ENCODE measurements around the gene PROX2. TPM values are rescaled to one million over a fixed set of nuclear protein-coding genes. Genes with fewer than 3 reads are reported as not detected.

The PROX2 gene
- total RNA-seq, 1 experiment from 2014 or later: not detected

DNA sequence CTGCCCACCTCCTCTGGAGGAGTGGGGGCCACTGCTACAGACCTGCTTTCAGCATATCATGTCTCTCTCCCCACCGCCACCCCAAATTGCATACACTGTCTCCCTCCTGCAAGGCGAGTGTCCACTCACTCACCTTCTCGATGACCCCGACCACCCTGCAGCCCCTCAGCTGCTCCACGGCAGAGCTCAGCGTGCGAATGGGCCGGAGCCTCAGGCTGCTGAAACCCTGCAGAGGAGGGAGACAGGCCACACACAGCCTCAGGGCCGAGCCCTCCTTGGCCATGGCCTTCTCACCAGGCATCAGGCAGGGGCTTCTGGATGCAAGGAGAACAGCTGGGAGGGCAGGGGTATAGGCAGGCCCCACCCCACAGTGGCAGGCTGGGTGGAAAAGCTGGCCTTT is 42.4 kb upstream of the PROX2 start:
- H3K27me3 Mint-ChIP-seq (ENCODE audit: unreplicated experiment): no peaks in the 10 kb centered on the region
- TF ChIP-seq, protein P1, sequence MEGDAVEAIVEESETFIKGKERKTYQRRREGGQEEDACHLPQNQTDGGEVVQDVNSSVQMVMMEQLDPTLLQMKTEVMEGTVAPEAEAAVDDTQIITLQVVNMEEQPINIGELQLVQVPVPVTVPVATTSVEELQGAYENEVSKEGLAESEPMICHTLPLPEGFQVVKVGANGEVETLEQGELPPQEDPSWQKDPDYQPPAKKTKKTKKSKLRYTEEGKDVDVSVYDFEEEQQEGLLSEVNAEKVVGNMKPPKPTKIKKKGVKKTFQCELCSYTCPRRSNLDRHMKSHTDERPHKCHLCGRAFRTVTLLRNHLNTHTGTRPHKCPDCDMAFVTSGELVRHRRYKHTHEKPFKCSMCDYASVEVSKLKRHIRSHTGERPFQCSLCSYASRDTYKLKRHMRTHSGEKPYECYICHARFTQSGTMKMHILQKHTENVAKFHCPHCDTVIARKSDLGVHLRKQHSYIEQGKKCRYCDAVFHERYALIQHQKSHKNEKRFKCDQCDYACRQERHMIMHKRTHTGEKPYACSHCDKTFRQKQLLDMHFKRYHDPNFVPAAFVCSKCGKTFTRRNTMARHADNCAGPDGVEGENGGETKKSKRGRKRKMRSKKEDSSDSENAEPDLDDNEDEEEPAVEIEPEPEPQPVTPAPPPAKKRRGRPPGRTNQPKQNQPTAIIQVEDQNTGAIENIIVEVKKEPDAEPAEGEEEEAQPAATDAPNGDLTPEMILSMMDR (IDR thresholded peaks at IDR 0.05; ENCODE audit: unreplicated experiment): no peak
- intact Hi-C loops (cut with micrococcal nuclease; ENCODE audit: unreplicated experiment): no loop called here
- H3K9me3 Mint-ChIP-seq (ENCODE audit: low read depth, unreplicated experiment): no peaks in the 10 kb centered on the region
- DNase-seq: no peak
- no peak overlapping the region for H3K27ac Mint-ChIP-seq (ENCODE audit: unreplicated experiment)
- no peak overlapping the region for H3K4me3 Mint-ChIP-seq (ENCODE audit: low read depth, unreplicated experiment)
- CTCF ChIA-PET: no interaction called here
- no TSS peak for BruUV-seq (replicated peaks)
- peaks cover 10% of the 10 kb centered on the region for H3K36me3 Mint-ChIP-seq (ENCODE audit: insufficient read depth, unreplicated experiment)
- H3K4me1 Mint-ChIP-seq (ENCODE audit: low read depth, unreplicated experiment): no peaks in the 10 kb centered on the region

DNA sequence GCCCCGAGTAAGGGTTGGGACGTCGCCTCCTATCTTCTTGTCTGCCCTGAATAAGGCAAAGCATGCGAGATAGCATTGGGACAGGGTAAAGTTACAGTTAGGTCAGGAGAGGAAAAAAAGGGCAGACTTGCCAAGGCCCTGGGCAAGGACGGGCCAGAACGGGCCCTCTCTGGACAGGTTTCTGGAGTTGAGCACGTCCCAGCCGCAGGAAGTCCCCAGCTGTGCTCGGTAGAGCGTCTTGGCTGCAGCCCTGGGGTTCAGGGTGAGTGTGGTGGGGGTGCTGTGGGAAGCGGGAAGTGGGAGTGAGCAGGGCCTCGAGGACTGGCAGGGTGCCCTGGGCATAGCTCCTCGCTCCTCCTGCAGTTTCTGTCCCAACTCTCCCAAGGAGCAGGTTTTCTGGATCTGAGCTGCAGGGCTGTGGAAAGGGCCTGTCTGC is 41.7 kb upstream of the PROX2 start:
- intact Hi-C loops (cut with micrococcal nuclease; ENCODE audit: unreplicated experiment): no loop called here
- H3K9me3 Mint-ChIP-seq (ENCODE audit: low read depth, unreplicated experiment): no peaks in the 10 kb centered on the region
- no TSS peak for BruUV-seq (replicated peaks)
- no peak overlapping the region for H3K27ac Mint-ChIP-seq (ENCODE audit: unreplicated experiment)
- no peak for DNase-seq
- peaks cover 4% of the 10 kb centered on the region for H3K36me3 Mint-ChIP-seq (ENCODE audit: insufficient read depth, unreplicated experiment)
- no peaks in the 10 kb centered on the region for H3K27me3 Mint-ChIP-seq (ENCODE audit: unreplicated experiment)
- TF ChIP-seq, protein P1 (IDR thresholded peaks at IDR 0.05; ENCODE audit: unreplicated experiment): no peak
- H3K4me1 Mint-ChIP-seq (ENCODE audit: low read depth, unreplicated experiment): no peaks in the 10 kb centered on the region
- CTCF ChIA-PET: no interaction called here
- H3K4me3 Mint-ChIP-seq (ENCODE audit: low read depth, unreplicated experiment): no peak overlapping the region

DNA sequence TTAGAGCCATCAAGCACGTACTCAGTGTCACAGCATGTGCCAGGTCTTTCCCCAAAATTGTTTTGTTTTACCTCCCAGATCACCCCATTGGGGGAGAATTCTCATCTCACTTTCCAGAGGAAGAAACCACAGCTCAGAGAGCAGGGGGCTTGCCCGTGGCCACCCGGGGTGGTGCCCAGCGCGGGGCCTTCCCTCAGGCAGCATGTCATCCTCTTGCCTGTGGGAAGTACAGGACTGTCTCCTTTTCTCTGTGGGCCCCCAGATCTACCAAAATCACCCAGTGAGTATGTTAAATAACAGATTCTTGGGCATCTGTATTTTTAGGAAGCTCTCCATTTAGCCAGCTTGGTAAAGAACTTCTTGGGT is 41.2 kb upstream of the PROX2 start:
- H3K27me3 Mint-ChIP-seq (ENCODE audit: unreplicated experiment): no peaks in the 10 kb centered on the region
- intact Hi-C loops (cut with micrococcal nuclease; ENCODE audit: unreplicated experiment): no loop called here

DNA sequence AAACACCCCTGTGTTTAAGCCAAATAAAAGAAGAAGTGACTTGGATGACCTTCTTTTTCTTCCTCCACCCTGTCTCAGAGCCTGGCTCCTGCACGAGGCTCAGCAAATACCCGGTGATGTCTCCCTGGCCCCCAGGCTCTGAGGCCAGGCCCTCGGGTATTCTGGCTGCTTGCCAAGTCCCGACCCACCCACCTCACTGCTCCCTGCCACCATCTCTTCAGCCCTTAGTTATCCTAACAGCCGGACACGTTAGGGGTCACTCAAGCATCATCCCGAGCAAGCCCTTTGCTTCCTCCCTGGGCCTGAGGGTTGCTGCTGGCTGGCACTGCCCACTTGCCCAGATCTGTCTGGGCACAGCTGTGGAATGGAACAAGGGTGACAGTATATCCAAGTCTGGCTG is 39.9 kb upstream of the PROX2 start:
- BruUV-seq (replicated peaks): no TSS peak
- H3K36me3 Mint-ChIP-seq (ENCODE audit: insufficient read depth, unreplicated experiment): no peaks in the 10 kb centered on the region
- no peak overlapping the region for H3K4me3 Mint-ChIP-seq (ENCODE audit: low read depth, unreplicated experiment)
- no peaks in the 10 kb centered on the region for H3K9me3 Mint-ChIP-seq (ENCODE audit: low read depth, unreplicated experiment)
- intact Hi-C loops (cut with micrococcal nuclease; ENCODE audit: unreplicated experiment): no loop called here
- no peak for DNase-seq
- TF ChIP-seq, protein P1 (IDR thresholded peaks at IDR 0.05; ENCODE audit: unreplicated experiment): no peak
- CTCF ChIA-PET: no interaction called here
- H3K27ac Mint-ChIP-seq (ENCODE audit: unreplicated experiment): no peak overlapping the region
- peaks cover 14% of the 10 kb centered on the region for H3K4me1 Mint-ChIP-seq (ENCODE audit: low read depth, unreplicated experiment)
- H3K27me3 Mint-ChIP-seq (ENCODE audit: unreplicated experiment): no peaks in the 10 kb centered on the region

More for the DNA sequence above, 41.2 kb upstream of the PROX2 start:
- no peak for DNase-seq
- Mint-ChIP-seq H3K4me3 (ENCODE audit: low read depth, unreplicated experiment) (no peak overlapping the region), H3K27ac (ENCODE audit: unreplicated experiment) (no peak overlapping the region), H3K4me1 (ENCODE audit: low read depth, unreplicated experiment) (peaks cover 3% of the 10 kb centered on the region), H3K36me3 (ENCODE audit: insufficient read depth, unreplicated experiment) (no peaks in the 10 kb centered on the region), H3K9me3 (ENCODE audit: low read depth, unreplicated experiment) (no peaks in the 10 kb centered on the region)
- TF ChIP-seq, protein P1 (IDR thresholded peaks at IDR 0.05; ENCODE audit: unreplicated experiment): no peak
- BruUV-seq (replicated peaks): no TSS peak
- CTCF ChIA-PET: interaction anchor here (0.5 kb wide), 1 partner anchor 1180 kb away, joined by 5 read pairs; no protein-coding TSS in a partner anchor

Data from Calu3 (cell line).